ENCODE measurements around the gene RHBDF1. TPM values are rescaled to one million over a fixed set of nuclear protein-coding genes. Genes with fewer than 3 reads are reported as not detected.
A peak's percentile ranks its signal among the peaks of the same experiment; 100 is the strongest.

Gene RHBDF1
- total and polyA plus RNA-seq, 2 of the 13 experiments (the other 11 are each of a cell fraction or from before 2014, with no cell fraction given) = 5.4 to 26.9 TPM

DNA sequence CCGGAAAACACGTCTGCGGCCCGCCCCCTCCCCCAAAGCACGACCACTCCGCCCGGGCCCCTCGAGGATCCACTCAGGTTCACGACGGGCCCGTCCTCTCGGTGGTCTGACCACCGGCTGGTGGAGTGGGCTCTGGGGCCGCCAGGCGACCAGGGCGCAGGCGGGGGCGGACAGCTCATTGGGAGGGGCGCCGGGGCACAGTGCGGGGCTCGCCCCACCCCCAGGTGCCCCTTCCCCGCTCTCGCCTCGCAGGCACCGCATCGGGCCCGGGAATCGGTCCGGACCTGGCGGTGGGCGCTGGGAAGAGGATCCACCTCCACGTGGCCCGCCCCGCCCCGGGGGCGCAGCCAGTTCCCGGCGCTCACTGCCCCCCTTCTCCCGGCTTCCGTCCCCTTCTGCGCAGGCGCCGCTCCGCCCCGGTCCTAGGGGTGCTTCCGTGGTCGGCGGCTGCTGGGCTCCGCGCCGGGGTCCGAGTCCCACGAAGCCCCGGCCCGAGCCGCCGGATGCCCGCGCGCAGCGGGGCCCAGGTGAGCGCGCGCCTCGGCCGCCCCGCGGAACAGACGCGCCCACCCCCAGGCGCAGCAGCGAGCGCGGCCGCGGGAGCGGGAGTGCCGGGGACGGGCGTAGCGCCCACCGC is 5.5 kb upstream of the RHBDF1 start, which contains the start of gene MPG (continued):
- TF ChIP-seq, protein P1, sequence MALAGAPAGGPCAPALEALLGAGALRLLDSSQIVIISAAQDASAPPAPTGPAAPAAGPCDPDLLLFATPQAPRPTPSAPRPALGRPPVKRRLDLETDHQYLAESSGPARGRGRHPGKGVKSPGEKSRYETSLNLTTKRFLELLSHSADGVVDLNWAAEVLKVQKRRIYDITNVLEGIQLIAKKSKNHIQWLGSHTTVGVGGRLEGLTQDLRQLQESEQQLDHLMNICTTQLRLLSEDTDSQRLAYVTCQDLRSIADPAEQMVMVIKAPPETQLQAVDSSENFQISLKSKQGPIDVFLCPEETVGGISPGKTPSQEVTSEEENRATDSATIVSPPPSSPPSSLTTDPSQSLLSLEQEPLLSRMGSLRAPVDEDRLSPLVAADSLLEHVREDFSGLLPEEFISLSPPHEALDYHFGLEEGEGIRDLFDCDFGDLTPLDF (CRISPR knock-in tag; IDR thresholded peaks at IDR 0.05) = 0 out of 2 replicates have a peak, but pooled peaks have one; percentile 26
- TF ChIP-seq MATR3 (CRISPR knock-in tag; IDR thresholded peaks at IDR 0.05) = no peak
- TF ChIP-seq, protein P2, sequence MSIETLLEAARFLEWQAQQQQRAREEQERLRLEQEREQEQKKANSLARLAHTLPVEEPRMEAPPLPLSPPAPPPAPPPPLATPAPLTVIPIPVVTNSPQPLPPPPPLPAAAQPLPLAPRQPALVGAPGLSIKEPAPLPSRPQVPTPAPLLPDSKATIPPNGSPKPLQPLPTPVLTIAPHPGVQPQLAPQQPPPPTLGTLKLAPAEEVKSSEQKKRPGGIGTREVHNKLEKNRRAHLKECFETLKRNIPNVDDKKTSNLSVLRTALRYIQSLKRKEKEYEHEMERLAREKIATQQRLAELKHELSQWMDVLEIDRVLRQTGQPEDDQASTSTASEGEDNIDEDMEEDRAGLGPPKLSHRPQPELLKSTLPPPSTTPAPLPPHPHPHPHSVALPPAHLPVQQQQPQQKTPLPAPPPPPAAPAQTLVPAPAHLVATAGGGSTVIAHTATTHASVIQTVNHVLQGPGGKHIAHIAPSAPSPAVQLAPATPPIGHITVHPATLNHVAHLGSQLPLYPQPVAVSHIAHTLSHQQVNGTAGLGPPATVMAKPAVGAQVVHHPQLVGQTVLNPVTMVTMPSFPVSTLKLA (IDR thresholded peaks at IDR 0.05) = peak; percentile 72
- TF ChIP-seq, protein P3, sequence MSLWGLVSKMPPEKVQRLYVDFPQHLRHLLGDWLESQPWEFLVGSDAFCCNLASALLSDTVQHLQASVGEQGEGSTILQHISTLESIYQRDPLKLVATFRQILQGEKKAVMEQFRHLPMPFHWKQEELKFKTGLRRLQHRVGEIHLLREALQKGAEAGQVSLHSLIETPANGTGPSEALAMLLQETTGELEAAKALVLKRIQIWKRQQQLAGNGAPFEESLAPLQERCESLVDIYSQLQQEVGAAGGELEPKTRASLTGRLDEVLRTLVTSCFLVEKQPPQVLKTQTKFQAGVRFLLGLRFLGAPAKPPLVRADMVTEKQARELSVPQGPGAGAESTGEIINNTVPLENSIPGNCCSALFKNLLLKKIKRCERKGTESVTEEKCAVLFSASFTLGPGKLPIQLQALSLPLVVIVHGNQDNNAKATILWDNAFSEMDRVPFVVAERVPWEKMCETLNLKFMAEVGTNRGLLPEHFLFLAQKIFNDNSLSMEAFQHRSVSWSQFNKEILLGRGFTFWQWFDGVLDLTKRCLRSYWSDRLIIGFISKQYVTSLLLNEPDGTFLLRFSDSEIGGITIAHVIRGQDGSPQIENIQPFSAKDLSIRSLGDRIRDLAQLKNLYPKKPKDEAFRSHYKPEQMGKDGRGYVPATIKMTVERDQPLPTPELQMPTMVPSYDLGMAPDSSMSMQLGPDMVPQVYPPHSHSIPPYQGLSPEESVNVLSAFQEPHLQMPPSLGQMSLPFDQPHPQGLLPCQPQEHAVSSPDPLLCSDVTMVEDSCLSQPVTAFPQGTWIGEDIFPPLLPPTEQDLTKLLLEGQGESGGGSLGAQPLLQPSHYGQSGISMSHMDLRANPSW (CRISPR knock-in tag; IDR thresholded peaks at IDR 0.05; ENCODE audit: borderline replicate concordance) = no peak
- TF ChIP-seq KMT2A (CRISPR knock-in tag; IDR thresholded peaks at IDR 0.05) = 0 out of 2 replicates have a peak, but pooled peaks have one; percentile 44
- no peak for TF ChIP-seq RAD21 (CRISPR knock-in tag; IDR thresholded peaks at IDR 0.05)
- TF ChIP-seq MTF2 (CRISPR knock-in tag; IDR thresholded peaks at IDR 0.05; ENCODE audit: borderline replicate concordance) = no peak
- TF ChIP-seq, protein P4, sequence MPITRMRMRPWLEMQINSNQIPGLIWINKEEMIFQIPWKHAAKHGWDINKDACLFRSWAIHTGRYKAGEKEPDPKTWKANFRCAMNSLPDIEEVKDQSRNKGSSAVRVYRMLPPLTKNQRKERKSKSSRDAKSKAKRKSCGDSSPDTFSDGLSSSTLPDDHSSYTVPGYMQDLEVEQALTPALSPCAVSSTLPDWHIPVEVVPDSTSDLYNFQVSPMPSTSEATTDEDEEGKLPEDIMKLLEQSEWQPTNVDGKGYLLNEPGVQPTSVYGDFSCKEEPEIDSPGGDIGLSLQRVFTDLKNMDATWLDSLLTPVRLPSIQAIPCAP (CRISPR knock-in tag; IDR thresholded peaks at IDR 0.05; ENCODE audit: low read depth) = no peak
- no peak for TF ChIP-seq GFI1 (CRISPR knock-in tag; IDR thresholded peaks at IDR 0.05; ENCODE audit: borderline replicate concordance)
- TF ChIP-seq, protein P5, sequence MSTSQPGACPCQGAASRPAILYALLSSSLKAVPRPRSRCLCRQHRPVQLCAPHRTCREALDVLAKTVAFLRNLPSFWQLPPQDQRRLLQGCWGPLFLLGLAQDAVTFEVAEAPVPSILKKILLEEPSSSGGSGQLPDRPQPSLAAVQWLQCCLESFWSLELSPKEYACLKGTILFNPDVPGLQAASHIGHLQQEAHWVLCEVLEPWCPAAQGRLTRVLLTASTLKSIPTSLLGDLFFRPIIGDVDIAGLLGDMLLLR (CRISPR knock-in tag; IDR thresholded peaks at IDR 0.05) = no peak
- TF ChIP-seq MED1 (CRISPR knock-in tag; IDR thresholded peaks at IDR 0.05) = peak; percentile 58; the same call in 1 of the 2 replicates
- TF ChIP-seq, protein P6, sequence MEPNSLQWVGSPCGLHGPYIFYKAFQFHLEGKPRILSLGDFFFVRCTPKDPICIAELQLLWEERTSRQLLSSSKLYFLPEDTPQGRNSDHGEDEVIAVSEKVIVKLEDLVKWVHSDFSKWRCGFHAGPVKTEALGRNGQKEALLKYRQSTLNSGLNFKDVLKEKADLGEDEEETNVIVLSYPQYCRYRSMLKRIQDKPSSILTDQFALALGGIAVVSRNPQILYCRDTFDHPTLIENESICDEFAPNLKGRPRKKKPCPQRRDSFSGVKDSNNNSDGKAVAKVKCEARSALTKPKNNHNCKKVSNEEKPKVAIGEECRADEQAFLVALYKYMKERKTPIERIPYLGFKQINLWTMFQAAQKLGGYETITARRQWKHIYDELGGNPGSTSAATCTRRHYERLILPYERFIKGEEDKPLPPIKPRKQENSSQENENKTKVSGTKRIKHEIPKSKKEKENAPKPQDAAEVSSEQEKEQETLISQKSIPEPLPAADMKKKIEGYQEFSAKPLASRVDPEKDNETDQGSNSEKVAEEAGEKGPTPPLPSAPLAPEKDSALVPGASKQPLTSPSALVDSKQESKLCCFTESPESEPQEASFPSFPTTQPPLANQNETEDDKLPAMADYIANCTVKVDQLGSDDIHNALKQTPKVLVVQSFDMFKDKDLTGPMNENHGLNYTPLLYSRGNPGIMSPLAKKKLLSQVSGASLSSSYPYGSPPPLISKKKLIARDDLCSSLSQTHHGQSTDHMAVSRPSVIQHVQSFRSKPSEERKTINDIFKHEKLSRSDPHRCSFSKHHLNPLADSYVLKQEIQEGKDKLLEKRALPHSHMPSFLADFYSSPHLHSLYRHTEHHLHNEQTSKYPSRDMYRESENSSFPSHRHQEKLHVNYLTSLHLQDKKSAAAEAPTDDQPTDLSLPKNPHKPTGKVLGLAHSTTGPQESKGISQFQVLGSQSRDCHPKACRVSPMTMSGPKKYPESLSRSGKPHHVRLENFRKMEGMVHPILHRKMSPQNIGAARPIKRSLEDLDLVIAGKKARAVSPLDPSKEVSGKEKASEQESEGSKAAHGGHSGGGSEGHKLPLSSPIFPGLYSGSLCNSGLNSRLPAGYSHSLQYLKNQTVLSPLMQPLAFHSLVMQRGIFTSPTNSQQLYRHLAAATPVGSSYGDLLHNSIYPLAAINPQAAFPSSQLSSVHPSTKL (CRISPR knock-in tag; IDR thresholded peaks at IDR 0.05) = peak; percentile 17; the same call in 1 of the 2 replicates
- no peak for TF ChIP-seq KDM4B (CRISPR knock-in tag; IDR thresholded peaks at IDR 0.05)
- peak; percentile 64; the same call in 1 of the 2 replicates for TF ChIP-seq MAZ (IDR thresholded peaks at IDR 0.05; ENCODE audit: borderline replicate concordance, low read depth, low read length)
- peak; percentile 62; the same call in 1 of the 2 replicates for TF ChIP-seq MAZ (CRISPR knock-in tag; IDR thresholded peaks at IDR 0.05; ENCODE audit: low read depth)
- TF ChIP-seq ZNF230 (CRISPR knock-in tag; IDR thresholded peaks at IDR 0.05) = no peak
- no peak for TF ChIP-seq ZNF367 (CRISPR knock-in tag; IDR thresholded peaks at IDR 0.05; ENCODE audit: borderline replicate concordance)
- TF ChIP-seq ELF3 (CRISPR knock-in tag; IDR thresholded peaks at IDR 0.05) = peak; percentile 44; the same call in 1 of the 2 replicates
- no peak for TF ChIP-seq ZNF207 (IDR thresholded peaks at IDR 0.05; ENCODE audit: borderline replicate concordance)

Measured in HepG2 (cell line).